Omental fat pad (tissue), 4 donors: ENCODE data around the gene CHST10. TPM values are rescaled to one million over a fixed set of nuclear protein-coding genes. Genes with fewer than 3 reads are reported as not detected.

Experiments used
- ATAC-seq: fragments of 150-250 bp; one replicate; pipeline ENCODE4 v1.9.1; 2016; ENCODE audit warnings: mild to moderate bottlenecking, moderate library complexity; ENCODE audit not compliant: low FRiP score
- DNase-seq: peaks from one replicate; pipeline ENCODE4 v3.0.0-alpha.2; 2019; ENCODE audit warnings: low spot score
- total RNA-seq, 4 donors: library from RNA; depleted of rRNA; stranded (reverse); fragments of >200 nt; gene quantifications; one replicate each; pipeline ENCODE4 v1.1.0, GENCODE V29; 2016
- TF ChIP-seq, protein P1 (sequence below), 3 donors: fragments of 450-650 bp; IDR thresholded peaks; one replicate each; pipeline ENCODE4 v1.5.1; 2016 to 2017; ENCODE audit warnings: antibody characterized with exemption in 3 of 3, mild to moderate bottlenecking in 3 of 3, moderate library complexity in 2 of 3

Gene CHST10
- total RNA-seq, 4 donors from 2014 or later = 6.9 to 13.2 (median 9.5) TPM

- ATAC-seq (no peak), DNase-seq (no peak)
- TF ChIP-seq, protein P1, sequence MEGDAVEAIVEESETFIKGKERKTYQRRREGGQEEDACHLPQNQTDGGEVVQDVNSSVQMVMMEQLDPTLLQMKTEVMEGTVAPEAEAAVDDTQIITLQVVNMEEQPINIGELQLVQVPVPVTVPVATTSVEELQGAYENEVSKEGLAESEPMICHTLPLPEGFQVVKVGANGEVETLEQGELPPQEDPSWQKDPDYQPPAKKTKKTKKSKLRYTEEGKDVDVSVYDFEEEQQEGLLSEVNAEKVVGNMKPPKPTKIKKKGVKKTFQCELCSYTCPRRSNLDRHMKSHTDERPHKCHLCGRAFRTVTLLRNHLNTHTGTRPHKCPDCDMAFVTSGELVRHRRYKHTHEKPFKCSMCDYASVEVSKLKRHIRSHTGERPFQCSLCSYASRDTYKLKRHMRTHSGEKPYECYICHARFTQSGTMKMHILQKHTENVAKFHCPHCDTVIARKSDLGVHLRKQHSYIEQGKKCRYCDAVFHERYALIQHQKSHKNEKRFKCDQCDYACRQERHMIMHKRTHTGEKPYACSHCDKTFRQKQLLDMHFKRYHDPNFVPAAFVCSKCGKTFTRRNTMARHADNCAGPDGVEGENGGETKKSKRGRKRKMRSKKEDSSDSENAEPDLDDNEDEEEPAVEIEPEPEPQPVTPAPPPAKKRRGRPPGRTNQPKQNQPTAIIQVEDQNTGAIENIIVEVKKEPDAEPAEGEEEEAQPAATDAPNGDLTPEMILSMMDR (IDR thresholded peaks at IDR 0.05) = no peak
Measured at GRCh38 chr2:100437751-100438150, 20.3 kb upstream of the CHST10 start.

GRCh38 chr2:100429726-100430125 lies 12.3 kb upstream of the CHST10 start:
- DNase-seq = no peak
- TF ChIP-seq, protein P1 (IDR thresholded peaks at IDR 0.05) = no peak
- ATAC-seq = no peak

DNA sequence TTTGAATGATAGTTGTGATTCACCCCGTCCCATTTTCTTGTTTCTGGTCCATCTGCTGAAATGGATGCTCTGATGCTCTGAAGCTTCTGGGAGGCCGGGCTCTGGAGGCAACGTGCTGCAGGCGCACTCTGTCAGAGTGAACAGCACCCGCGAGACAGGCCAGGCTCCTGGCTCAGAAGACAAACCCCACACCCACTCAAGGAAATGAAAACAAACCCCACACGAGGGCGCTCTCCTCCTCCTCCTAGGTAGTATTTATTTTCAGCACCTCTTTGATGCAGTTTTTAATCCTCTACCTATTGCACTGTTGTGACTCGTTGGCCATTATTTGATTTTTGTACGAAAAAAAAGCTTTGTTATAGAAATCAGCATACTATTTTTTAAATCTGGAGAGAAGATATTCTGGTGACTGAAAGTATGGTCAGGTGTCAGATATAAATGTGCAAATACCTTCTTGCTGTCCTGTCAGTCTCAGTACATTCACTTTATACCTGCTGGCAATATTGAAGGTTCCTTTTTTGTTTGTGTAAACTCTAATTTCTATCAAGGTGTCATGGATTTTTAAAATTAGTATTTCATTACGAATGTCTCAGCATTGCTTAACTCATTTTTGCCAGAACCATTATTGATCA lies 10.3 kb upstream of the CHST10 start:
- no peak for ATAC-seq
- DNase-seq = no peak

GRCh38 chr2:100427111-100427510 lies 9.6 kb upstream of the CHST10 start:
- ATAC-seq (no peak), DNase-seq (no peak)
- TF ChIP-seq, protein P1 (IDR thresholded peaks at IDR 0.05) = no peak

More for the DNA sequence above, 10.3 kb upstream of the CHST10 start:
- TF ChIP-seq, protein P1 (IDR thresholded peaks at IDR 0.05) = no peak

GRCh38 chr2:100426384-100426720 lies 8.9 kb upstream of the CHST10 start:
- DNase-seq = no peak
- TF ChIP-seq, protein P1 (IDR thresholded peaks at IDR 0.05) = no peak
- ATAC-seq = no peak

DNA sequence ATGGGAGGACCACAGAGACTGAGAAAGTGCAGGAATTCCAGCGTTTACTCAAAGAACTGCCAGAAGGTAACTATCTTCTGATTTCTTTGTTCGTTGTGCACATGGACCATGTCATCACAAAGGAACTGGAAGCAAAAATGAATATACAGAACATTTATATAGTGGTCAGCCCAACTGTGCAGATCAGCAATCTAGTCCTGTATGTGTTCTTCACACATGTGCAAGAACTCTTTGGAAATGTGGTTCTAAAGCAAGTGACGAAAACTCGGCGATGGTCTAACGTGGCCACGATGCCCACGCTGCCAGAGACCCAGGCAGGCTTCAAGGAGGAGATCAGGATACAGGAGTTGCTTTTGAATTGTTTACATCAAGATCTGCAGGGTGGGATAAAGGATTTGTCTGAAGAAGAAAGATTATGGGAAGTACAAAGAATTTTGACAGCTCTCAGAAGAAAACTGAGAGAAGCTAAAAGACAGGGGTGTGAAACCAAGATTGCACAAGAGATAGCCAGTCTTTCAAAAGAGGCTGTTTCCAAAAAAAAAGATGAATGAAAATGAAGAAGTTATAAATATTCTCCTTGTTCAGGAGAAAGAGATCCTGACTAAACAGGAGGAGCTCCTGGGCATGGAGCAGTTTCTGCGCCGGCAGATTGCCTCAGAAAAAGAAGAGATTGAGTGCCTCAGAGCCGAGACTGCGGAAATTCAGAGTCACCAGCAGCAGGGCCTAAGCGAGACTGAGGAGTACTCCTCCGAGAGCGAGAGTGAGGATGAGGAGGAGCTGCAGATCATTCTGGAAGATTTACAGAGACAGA lies 8.3 kb upstream of the CHST10 start:
- DNase-seq (no peak), ATAC-seq (peak; percentile 16)
- TF ChIP-seq, protein P1 (IDR thresholded peaks at IDR 0.05) = no peak

DNA sequence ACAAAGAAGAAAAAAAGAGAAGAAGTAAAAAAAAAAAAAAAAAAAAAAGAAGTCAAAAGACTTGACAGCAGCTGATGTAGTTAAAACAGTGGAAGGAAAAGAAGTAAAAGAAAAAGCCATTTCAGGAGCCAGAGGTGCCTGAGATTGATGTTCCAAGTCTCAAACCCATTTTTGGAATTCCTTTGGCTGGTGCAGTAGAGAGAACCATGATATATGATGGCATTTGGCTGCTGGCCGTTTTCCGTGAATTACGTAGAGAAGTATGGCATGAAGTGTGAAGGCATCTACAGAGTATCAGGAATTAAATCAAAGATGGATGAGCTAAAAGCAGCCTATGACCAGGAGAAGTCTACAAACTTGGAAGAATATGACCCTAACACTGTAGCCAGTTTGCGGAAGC lies 7.6 kb upstream of the CHST10 start:
- TF ChIP-seq, protein P1 (IDR thresholded peaks at IDR 0.05) = no peak
- ATAC-seq = peak; percentile 45
- DNase-seq = no peak
